NCI-H2081 treated with DMSO at 0.1 percent for 48 hours (cell line): ENCODE results near the gene LSAMP.

ENCODE experiments used
- DNase-seq: peaks from one replicate; lab custom pipeline; 2025; lab: John Stamatoyannopoulos, UW

LSAMP gene

DNA sequence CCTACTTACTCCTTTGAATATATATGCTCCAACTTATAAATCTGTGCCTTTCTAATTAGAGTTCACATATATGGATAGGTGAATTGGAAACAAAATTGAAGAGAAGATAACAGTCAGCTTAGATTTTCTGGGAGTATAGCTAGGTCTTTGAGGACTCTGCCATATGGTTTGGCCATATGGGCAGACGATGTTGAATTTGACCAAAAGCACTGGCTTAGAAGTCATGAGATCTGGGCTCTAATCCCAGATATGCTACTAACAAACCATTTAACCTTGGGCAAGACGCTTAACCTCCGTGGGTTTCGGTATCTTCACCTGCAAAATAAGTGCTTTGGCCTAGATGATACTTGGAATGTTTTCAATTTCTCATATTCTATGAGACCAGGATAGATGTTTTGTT, 154.1 kb downstream of the LSAMP start:
- no peak for DNase-seq

DNA sequence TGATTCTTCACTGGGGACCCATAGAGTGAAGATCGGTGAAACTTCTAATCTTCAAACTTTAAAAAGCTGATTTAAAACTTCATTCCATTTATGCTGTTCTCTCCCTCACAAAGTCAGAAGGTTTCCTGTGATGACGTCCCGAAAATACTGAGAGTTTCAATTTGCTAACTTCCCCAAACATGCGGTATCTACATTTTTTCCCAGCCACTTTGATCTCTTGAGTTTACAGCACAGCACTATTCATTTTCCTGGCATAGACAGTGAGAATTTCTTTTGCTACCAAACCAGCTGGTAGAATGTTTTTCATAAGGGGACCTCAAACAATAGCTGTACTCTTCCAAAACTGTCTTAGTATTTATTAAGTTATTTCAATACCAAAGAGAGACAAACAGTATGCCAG, 156.8 kb downstream of the LSAMP start:
- no peak for DNase-seq

DNA sequence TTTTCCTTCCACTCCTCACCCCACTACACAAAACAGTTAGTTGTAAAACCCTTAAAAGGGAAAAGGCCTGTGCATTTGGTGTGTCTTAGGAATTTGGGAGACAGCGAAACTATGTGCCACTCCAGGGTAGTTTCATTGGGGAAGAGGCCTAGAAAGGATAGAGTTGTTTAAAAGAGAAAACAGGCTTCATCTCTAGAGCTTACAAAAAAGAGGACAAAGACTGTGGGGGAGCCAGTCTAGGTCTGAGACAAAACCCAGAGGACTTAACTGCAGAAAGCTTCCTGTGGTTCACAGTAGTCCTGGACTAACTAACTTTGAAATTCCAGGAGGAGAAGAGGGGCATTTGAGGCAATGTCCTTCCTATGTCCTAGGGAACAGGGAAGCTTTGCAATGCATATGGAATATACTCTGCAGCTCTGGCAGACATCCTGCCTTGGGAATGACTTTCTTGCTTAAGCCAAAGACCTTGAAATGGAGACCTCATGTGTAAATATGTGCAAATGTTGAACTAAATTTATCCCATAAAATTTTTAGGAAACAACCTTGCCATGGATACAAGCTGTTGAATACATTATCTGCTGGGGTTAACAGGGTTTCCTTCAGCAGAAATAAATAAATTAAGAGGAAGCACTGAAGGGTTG, 159.4 kb downstream of the LSAMP start:
- no peak for DNase-seq

DNA sequence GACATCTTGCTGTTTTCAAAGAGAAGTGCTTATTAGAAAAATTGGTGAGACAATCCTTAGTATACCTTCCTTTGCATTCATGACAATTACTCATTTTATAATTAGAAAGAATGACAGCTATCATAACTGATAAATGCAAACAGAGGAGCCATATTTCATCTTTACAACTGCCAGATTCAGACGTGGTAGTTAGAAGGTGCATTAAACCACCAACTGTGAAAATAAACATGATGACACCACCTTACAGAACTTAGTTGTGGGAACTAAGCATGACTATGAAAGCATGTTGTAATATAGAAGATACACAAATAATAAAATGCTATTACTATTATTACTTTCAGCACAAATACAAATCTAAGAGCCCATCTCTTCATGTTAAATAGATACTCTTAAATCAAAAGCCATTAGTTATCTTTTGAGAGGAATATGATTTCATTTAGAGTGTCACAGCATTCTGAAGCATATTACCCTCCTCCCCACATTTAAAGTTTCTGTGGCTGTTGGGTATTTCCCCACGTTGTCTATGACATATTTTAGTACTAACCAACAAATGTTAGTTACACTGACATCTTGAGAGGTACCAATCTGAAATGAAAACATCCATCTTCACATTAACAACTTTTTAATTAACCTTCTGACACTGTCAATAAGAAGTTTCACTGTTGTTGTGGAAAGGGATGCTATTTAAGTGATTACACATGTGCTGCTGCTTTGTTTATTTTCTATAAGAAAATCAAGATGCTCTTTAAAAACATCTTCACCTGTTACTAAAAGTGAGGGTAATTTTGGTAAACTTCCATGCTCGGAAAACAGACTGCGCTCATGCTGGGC, 163.8 kb downstream of the LSAMP start:
- no peak for DNase-seq

DNA sequence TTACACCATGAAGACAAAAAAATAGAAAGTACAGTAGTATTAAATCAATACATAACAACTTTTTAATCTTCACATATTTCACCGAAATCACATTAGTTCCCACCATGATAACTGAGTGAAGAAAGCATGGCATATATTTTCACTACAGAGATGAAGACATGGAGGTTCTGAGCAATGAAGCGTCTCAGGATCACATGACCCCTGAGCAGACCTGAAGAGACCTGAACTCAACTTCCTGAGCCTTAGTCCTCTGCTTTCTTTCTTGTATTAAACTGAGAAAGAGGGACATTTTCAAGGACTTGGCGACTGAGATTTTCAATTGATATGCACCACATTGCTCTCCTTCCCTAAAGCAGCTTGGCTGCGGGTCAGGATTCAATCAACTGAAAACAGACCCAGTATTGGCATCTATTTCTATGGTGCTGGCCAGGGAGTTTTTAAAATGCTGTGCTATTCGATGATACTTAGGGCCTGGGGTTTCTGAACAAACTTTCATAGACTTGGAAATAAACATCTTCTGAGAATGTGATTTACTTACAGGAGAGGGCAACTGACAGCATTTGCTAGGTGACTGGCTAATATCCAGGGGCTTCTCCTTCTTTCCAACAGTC, 165.1 kb downstream of the LSAMP start:
- DNase-seq, result no peak

DNA sequence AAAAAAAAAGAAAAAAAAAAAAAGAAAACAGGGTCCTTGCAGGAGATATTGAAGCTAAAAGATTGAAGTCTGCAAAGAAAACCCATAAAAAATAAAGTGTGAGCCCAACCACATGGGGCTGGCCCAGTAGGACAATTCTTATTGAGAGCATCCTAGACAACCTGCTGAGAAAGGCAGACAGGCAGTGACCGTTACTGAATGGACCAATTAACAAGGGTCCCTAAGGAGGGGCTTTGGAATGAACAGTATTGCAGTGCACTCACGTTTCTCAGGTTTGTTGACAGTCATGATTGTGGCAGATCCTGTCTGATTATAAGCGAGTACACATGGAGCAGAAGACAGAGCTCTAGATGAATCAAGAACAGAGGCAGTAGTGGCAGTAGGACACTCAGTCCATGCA, 168.6 kb downstream of the LSAMP start:
- DNase-seq, result no peak

DNA sequence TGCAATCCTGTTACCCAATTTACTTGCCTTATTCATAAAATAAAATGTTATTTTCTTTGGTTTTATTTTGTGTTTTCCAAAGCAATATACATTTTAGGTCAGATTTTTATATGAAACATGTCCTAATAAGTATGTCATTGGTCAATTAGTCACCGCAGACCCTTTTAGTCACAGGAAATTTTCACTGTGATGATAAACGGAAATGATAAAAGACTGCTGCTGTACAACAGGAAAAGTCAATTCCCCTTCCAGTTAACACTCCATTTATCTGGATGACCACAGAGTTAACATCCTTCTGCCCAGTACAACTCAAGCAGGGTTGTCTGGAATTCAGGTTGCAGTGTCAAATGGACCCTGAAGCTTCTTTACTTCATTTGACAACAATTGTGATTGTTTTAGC, 175.2 kb downstream of the LSAMP start:
- no peak for DNase-seq

DNA sequence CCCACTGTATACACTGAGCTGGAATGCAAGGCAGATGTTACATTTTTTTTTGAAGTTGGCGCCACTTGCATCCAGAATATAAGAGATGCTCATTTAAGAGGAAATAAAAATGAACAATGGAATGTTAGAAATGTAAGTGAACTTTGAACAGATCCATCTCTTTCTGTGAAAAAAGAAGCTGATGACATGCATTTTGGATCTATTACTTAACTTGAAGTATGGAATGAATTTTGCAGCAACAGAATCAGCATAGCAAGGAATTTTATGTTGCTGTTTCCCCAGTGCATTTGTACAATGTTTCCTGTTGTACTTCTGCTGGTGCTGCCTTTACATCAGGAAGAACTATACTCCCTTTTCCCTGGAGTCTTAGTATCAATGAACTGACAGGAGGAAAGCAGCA, 178.2 kb downstream of the LSAMP start:
- no peak for DNase-seq

DNA sequence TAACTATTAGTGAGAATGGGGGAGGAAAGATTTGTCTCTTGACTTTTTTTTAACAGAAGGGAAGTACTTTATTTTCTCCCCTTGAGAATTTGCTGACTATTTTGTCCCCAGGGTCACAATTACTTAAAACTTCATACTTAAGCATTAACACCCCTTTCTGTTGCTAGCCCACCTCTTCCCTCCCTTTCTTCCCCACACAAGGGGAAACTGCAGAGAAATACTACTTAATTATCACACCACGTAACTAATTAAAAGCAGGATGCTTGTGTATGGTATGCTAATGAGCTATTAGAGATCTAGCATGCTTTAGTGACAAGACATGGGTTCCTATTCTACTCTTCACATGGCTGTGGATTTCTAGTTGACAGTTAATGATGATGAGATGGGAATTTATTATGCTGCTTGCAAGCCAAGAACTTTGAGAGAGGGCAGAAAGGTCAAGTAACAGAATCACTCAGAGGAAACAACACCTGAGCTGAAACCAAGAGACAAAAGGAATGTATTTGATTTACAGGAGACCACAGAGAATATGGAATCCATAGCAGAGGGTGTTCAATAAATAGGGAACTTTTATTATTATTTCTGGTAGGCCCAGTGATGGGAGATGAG, 179.2 kb downstream of the LSAMP start:
- no peak for DNase-seq

DNA sequence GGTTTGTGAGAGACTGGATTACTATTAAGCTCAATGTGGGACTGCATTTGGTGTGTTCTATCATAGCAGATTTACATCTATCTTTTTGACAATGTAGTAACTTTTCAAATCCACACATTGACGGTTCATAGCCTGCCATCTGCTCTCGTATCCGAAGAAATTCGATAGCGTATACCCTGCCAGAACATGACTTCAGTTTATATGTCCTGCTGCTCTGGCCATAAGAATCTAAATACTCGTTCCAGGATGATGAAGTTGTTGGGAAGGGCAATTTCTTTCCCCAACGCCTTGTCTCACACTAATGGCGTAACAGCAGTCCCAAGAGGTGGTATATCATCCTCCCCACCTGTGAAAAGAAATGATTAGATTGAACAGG, 180.0 kb downstream of the LSAMP start:
- no peak for DNase-seq

DNA sequence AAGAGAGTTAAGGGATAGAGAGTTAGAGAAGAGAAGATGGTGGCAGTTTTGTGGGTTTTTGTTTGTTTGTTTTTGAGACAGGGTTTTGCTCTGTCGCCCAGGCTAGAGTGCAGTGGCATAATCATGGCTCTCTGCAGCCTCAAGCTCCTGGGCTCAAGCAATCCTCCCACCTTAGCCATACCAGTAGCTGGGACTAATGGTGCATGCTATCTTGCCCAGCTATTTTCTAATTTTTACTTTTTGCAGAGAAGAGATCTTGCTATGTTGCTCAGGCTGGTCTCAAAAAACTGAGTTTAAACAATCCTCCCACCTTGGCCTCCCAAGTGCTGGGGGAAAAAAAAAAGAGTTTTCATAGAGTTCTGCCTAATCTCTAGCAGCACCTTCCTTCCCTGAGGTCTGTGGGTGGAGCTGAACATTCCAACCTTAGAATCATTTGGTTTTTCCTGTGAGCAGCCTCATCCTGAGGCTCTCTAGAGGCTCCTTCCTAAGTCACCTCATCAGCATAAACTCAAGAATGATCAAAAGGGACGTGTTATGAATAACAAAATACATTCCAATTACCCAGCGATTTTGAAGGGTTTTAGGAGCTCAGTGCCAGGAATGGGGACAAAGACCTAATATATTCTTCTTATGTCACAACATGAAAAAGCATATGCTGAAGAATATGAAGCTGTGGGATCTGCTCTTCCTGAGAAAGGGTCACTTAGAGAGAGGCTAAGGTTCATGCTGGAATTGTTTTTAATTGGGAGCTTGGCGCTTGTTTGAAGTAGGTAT, 180.6 kb downstream of the LSAMP start:
- no peak for DNase-seq

DNA sequence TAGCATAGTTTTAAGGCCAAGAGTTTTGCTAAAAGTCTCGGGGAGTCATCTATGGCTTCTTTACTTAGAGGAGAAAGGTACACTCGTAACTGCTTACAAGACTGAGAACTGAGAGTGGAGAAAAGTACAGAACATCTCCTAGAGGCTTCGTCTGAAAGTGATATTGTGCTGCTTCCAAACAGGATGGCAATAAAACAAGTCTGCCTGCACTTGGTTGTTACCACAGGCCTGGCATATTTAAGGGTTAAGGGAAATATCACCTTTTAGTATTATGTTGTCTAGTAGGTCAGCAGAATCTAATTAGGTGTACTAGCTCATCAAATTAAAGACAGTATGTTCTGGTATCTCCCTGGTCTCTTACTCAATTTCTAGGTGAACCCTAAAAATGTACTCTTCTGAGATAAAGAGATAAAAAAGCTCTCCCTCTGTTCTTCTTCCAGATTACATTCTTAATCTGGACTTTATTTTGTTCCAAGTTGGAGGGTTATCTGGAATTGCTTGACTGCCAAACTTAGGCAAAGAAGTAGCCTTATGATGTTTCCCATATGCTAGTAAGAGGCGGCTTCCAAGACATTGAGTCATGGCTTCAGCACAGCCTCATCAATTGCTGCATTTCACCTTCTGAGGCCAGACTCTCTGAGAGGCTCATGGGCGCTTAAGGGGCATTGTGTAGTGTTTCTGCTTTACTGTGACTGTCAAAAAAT, 181.3 kb downstream of the LSAMP start:
- DNase-seq, result no peak

DNA sequence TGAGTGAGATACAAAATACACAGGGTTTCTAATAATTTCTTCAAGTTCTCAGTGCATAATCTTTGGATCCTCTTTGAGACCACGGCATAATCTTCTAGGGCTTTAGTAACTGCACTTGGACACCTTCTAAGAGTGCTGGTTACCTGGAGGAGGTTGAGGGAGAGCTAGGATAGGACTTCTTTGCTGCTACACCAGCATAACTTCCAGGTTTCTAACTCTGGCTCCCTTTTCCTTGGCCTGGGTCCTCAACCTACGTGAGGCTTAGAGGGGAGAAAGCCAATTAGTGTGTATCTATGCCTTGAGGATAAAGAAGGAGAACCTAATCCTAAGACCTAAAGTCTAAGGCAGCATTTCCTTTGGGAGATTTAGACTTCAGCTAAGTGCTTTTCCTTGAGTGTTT, 184.8 kb downstream of the LSAMP start:
- DNase-seq, result no peak

DNA sequence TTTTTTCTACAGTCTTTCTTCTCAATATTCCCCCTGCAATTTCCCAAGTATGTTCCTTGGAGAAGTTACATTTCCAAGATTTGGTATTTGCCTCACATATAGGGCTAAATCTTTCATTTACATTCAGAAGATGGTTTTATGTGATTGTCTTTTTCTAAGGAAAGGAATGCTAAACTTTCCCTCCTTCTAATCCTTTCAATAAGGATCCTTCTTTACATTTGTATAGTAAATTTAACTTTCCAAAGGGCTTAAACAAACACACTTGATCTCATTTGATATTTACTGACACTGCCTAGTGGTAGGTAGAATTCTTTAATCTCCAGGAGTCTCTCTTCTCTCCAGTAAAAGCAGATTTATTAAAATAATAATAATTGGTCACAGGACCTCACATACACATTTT, 185.3 kb downstream of the LSAMP start:
- no peak for DNase-seq

DNA sequence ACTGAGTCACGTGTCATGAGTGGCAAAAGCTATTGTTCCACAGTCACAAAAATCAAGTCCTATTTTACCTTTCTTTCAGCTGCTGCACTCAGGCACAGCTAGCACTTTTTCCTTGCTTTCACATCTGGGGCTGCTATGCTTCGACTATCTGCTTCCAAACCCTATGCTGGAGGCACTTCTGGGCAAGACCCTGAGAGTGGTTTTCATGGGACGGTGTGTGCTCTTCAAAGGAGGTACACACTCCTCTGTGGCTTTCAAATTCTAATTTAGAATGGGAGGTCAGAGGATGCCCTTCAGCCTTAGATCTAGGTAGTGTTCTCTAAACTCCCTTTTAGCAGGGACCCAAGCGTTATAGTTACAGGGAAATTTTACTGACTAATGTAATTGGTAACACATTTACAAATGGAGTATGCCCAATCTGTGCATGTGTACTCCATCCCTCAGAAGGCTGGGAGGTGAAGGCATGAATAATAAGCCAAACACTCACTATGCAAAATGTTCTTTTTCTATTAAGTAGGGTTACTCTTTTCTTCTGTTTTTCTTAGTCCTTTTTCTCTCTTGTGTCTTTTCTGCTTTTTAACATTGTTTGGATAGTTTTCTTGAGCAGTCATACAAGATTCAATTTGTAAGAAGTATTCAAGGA, 188.3 kb downstream of the LSAMP start:
- DNase-seq, result no peak

DNA sequence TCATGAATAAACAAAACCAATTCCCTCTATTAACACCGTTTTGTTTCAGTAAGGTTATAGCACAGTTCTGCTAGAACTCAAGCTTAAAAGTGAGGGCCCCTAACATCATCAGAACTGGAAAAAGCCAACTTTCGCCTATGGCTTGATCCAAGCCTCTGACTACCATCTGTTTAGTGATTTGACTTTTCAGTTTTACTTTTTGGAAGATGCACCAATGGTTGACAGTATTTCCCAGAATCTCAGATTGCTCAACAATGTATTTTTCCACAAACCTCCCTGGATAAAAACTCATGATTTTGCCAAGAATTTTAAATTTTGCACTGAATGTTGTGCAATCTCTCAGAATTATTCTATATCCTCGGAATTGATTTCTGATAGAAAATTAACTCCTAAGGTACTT, 190.7 kb downstream of the LSAMP start:
- DNase-seq, result no peak

DNA sequence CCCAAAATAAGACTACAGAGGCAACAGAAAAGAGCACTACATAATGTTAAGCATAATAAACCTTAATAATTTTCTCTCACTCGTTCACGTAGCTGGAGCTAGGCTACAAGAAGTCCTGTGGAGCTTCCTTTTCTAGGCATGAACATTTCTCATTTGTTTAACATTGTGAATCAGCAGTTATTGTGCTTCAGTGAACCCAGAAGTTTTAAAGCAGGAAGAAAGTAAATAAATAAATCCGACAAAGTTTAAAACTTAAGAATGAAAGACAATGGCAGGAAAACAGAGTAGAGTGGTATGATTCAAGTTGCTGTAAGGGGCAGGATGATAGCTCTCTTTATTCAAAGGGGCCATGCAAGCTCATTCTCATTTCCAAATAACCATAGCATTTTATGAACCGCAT, 191.8 kb downstream of the LSAMP start:
- no peak for DNase-seq

DNA sequence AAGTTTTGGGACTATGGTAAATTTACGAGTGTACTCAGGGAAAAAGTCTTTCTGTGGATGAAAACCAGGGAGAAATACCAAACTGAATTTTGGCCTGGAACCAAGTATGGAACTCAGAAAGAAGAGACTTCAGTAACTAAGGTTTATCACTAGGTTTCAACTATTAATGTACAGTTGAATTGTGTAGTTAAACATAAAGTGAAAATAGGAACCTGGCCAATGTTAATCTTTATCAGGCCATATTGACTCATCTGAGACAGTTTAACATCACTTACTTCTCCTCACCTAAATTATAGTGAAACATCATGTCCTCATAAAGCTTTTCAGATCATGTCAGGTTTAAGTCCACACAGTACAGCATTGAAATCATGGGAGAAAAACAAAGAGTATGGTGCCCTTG, 197.7 kb downstream of the LSAMP start:
- DNase-seq, result no peak

DNA sequence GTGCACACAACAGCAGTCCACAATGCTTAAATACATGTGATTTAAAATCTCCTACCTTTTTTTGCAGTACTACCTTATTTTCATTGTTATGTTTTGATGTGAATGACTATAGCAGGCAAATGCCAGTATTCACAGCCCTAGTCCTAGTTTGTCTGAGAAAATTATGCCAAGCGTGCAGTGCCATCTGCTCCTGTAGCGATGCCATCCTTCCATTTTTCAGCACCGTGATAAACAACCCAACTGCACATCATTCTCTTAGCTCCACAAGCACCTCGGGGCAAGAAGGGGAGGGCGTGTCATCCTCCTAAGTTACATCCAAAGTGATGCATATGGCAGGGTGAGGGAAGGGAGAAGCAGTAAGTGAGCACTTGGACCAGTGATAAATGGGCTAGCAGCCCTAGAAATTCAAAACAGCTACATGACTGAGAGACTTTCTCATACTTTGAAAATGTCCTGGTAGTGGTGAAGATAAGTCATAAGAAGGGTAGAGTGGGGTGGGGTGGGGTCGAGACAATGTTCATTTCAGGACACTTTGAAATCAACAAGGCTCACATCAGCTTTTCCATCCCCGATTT, 198.8 kb downstream of the LSAMP start:
- no peak for DNase-seq

DNA sequence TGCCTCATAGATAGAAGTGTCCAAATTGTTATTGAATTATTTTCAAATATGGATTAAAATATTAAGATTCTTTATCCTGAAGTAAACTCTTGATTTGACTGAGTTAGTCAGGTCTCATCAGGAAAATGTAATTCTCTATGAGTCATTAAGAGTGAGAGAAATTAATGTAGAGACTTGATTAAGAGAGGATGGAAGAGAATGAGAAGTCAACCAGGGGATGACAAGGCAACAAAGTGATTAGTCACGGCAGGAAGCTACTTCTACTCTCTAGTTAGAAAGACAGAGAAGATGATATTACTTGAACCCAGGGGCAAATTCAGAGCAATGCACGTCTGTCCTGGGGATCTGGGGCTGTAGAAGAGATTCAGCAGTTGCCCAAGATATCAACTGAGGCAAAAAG, 202.5 kb downstream of the LSAMP start:
- no peak for DNase-seq

DNA sequence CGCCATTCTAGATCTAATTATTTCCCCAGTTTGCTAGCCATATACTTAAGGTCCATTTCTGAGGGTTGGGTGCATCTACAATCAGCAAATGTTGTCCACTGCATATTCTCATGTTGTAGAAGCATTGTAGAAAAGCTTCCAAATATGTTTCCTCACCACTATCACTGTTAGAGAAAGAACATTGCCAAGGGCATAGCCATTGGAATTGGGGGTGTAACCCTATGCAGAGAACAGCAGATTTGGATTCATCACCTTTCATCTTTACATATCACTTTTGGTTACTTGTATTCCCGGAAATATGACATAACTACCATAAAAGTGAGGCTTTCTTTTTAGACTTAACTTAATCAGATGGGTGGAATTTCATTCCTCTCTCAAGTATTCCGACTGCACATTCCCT, 203.6 kb downstream of the LSAMP start:
- no peak for DNase-seq
